ENCODE measurements around the gene WDR4.

- TF ChIP-seq ZNF114 (CRISPR knock-in tag; IDR thresholded peaks at IDR 0.05): no peak
- no peak for TF ChIP-seq CTCF (conservative IDR thresholded peaks at IDR 0.05; ENCODE audit: low read depth in 2 of 2)
- no peak for TF ChIP-seq REST (IDR thresholded peaks at IDR 0.05; ENCODE audit: unreplicated experiment)
- no peak for TF ChIP-seq POLR2AphosphoS5 (IDR thresholded peaks at IDR 0.05; ENCODE audit: low read depth)
Observed at GRCh38 chr21:42845296-42845965, 33.9 kb downstream of the WDR4 start.

Measured in GM23338 (cell line).